Vagina (tissue), 2 donors: ENCODE measurements around the gene NPAS1.

Experiments
- CTCF ChIP-seq, 3 experiments: fragments of 450-650 bp in 2 of 3; fragments of 200-600 bp in 1 of 3; sonication (generic) in 1 of 3; IDR thresholded peaks; one replicate each; pipeline ENCODE4 v1.5.1; 2017 to 2019; ENCODE audit warnings: antibody characterized with exemption in 3 of 3, mild to moderate bottlenecking in 2 of 3, moderate library complexity in 2 of 3
- POLR2A ChIP-seq, 2 donors: fragments of 450-650 bp; IDR thresholded peaks; one replicate each; pipeline ENCODE4 v1.6.1; 2017; ENCODE audit warnings: antibody characterized with exemption in 2 of 2, mild to moderate bottlenecking in 2 of 2, moderate library complexity in 2 of 2

- TF ChIP-seq CTCF (IDR thresholded peaks at IDR 0.05) (no peak), POLR2A (IDR thresholded peaks at IDR 0.05) (no peak)
Observed at GRCh38 chr19:47047763-47048405, 28.2 kb downstream of the NPAS1 start.
